ENCODE data around the gene SHC1.

DNA sequence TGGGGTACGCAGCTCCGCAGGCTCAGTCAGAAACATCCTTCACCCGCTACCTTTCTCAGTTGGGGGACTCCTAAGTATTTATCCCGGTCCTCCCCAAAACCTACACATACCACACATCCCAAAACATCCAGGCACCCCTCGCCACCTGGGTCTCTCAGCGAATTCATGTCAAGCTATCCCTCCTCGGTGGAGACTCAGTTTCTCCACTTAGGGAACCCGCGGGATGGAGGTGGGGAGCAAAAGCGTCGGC is 30.8 kb upstream of the SHC1 start:
- no peak for TF ChIP-seq IRF2 (CRISPR knock-in tag; IDR thresholded peaks at IDR 0.05; ENCODE audit: borderline replicate concordance, low read depth)
- TF ChIP-seq, protein P1, sequence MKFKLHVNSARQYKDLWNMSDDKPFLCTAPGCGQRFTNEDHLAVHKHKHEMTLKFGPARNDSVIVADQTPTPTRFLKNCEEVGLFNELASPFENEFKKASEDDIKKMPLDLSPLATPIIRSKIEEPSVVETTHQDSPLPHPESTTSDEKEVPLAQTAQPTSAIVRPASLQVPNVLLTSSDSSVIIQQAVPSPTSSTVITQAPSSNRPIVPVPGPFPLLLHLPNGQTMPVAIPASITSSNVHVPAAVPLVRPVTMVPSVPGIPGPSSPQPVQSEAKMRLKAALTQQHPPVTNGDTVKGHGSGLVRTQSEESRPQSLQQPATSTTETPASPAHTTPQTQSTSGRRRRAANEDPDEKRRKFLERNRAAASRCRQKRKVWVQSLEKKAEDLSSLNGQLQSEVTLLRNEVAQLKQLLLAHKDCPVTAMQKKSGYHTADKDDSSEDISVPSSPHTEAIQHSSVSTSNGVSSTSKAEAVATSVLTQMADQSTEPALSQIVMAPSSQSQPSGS (CRISPR knock-in tag; IDR thresholded peaks at IDR 0.05; ENCODE audit: borderline replicate concordance, low read depth), result no peak
- TF ChIP-seq, protein P2, sequence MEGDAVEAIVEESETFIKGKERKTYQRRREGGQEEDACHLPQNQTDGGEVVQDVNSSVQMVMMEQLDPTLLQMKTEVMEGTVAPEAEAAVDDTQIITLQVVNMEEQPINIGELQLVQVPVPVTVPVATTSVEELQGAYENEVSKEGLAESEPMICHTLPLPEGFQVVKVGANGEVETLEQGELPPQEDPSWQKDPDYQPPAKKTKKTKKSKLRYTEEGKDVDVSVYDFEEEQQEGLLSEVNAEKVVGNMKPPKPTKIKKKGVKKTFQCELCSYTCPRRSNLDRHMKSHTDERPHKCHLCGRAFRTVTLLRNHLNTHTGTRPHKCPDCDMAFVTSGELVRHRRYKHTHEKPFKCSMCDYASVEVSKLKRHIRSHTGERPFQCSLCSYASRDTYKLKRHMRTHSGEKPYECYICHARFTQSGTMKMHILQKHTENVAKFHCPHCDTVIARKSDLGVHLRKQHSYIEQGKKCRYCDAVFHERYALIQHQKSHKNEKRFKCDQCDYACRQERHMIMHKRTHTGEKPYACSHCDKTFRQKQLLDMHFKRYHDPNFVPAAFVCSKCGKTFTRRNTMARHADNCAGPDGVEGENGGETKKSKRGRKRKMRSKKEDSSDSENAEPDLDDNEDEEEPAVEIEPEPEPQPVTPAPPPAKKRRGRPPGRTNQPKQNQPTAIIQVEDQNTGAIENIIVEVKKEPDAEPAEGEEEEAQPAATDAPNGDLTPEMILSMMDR (IDR thresholded peaks at IDR 0.05), result no peak
